Stimulated activated naive B cell treated with anti-CD40 and anti-IgM and Interleukin-4, amounts not matched to agents 10 μg/mL and 1 μg/mL and 100 μg/mL, for 72 hours (primary cell): ENCODE measurements around the gene SNTB2.

Experiments used
- ATAC-seq, 2 donors: fragments of 150-1000 bp; cut with Tn5 transposase; replicated peaks; 2 replicates each; pipeline ENCODE4 v1.10.0; 2021; ENCODE audit warnings: moderate library complexity in 1 of 2
- DNase-seq: peaks from one replicate; pipeline ENCODE4 v3.0.0; 2021
- H3K27ac Mint-ChIP-seq: one replicate; pipeline ENCODE4 v1.8.0; 2022; ENCODE audit warnings: mild to moderate bottlenecking, mixed read lengths
- H3K27me3 Mint-ChIP-seq, 2 donors: one replicate each; pipeline ENCODE4 v1.8.0; 2022; ENCODE audit warnings: mixed read lengths in 2 of 2
- H3K36me3 Mint-ChIP-seq, 2 donors: one replicate each; pipeline ENCODE4 v1.8.0; 2022; ENCODE audit warnings: mixed read lengths in 2 of 2, mild to moderate bottlenecking in 1 of 2
- H3K4me1 Mint-ChIP-seq, 2 donors: one replicate each; pipeline ENCODE4 v1.8.0; 2022; ENCODE audit warnings: mixed read lengths in 2 of 2, mild to moderate bottlenecking in 1 of 2
- H3K4me3 Mint-ChIP-seq, 2 donors: one replicate each; pipeline ENCODE4 v1.8.0; 2022; ENCODE audit warnings: mild to moderate bottlenecking in 2 of 2, mixed read lengths in 2 of 2, moderate library complexity in 1 of 2
- H3K9me3 Mint-ChIP-seq, 2 donors: one replicate each; pipeline ENCODE4 v1.8.0; 2022; ENCODE audit warnings: mixed read lengths in 2 of 2, mild to moderate bottlenecking in 1 of 2

The SNTB2 gene

GRCh38 chr16:69351309-69352027, 164.5 kb downstream of the SNTB2 start, which contains the start of gene TMED6:
Gene TMED6 (minus strand): TSS chr16:69351786. CDS start chr16:69351753, 33 bp downstream.
- peaks cover 39 to 51% of the 10 kb centered on the region in 2 donors for H3K36me3 Mint-ChIP-seq
- DNase-seq, result no peak
- H3K4me1 Mint-ChIP-seq, result peaks cover 0 to 2% of the 10 kb centered on the region in 2 donors
- no peaks in the 10 kb centered on the region for H3K9me3 Mint-ChIP-seq
- ATAC-seq, result no peak
- no peak within 1 kb of the TSS for H3K27ac Mint-ChIP-seq
- H3K4me3 Mint-ChIP-seq, result no peak within 1 kb of the TSS
- H3K27me3 Mint-ChIP-seq, result no peaks in the 10 kb centered on the region
